OCI-LY3 (cell line): ENCODE results near the gene KCNK4.

Source experiments
- H2AFZ ChIP-seq: fragments of 200-600, 300-600 bp; shearing (Covaris generic); 2 replicates; pipeline ENCODE4 v1.6.0; 2014; ENCODE audit warnings: antibody characterized with exemption, low read depth, low read length
- H3K27ac ChIP-seq: fragments of 200-600, 300-600 bp; sonication (generic); 2 replicates; pipeline ENCODE4 v1.5.1; 2014; ENCODE audit warnings: mild to moderate bottlenecking, low read length, moderate library complexity, mixed read lengths
- H3K27me3 ChIP-seq: fragments of 200-600, 300-600 bp; sonication (generic); 2 replicates; pipeline ENCODE4 v1.6.1; 2014; ENCODE audit warnings: low read depth, low read length, mixed read lengths
- H3K36me3 ChIP-seq: fragments of 200-600, 300-600 bp; sonication (generic); replicated peaks from 2 replicates; pipeline ENCODE3; 2014; ENCODE audit warnings: low read depth, low read length, mixed read lengths
- H3K4me1 ChIP-seq: fragments of 300-600, 200-600 bp; sonication (generic); 2 replicates; pipeline ENCODE4 v1.6.1; 2014; ENCODE audit warnings: low read length, mixed read lengths
- H3K4me2 ChIP-seq: fragments of 200-600, 300-600 bp; sonication (generic); 2 replicates; pipeline ENCODE4 v1.6.1; 2014; ENCODE audit warnings: low read length, mixed read lengths
- H3K4me3 ChIP-seq: fragments of 300-600, 200-600 bp; sonication (generic); 2 replicates; pipeline ENCODE4 v1.5.1; 2014; ENCODE audit warnings: antibody characterized with exemption, mild to moderate bottlenecking, low read length, moderate library complexity
- H3K79me2 ChIP-seq: fragments of 300-600, 200-600 bp; shearing (Covaris generic); 2 replicates; pipeline ENCODE4 v1.6.1; 2014; ENCODE audit warnings: mild to moderate bottlenecking, low read length, mixed read lengths
- H3K9ac ChIP-seq: fragments of 300-600, 200-600 bp; shearing (Covaris generic); 2 replicates; pipeline ENCODE4 v1.6.0; 2014; ENCODE audit warnings: mild to moderate bottlenecking, low read length, moderate library complexity
- H3K9me3 ChIP-seq: fragments of 200-600, 300-600 bp; shearing (Covaris generic); 2 replicates; pipeline ENCODE4 v1.6.1; 2014; ENCODE audit warnings: low read length, mixed read lengths; ENCODE audit not compliant: insufficient read depth
- H4K20me1 ChIP-seq: fragments of 200-600, 300-600 bp; sonication (generic); 2 replicates; pipeline ENCODE4 v1.6.1; 2016; ENCODE audit warnings: low read length, mixed read lengths; ENCODE audit not compliant: insufficient read depth
- EZH2phosphoT487 ChIP-seq: fragments of 200-600 bp; shearing (Covaris generic); IDR thresholded peaks from 2 replicates; pipeline ENCODE4 v1.6.1; 2018; ENCODE audit warnings: antibody characterized with exemption, mixed run types, low read depth
- TF ChIP-seq, protein P1 (sequence below): fragments of 200-600, 300-600 bp; sonication (generic); IDR thresholded peaks from 2 replicates; pipeline ENCODE4 v1.5.1; 2014; ENCODE audit warnings: antibody characterized with exemption, low read length, low read depth

Gene KCNK4

DNA sequence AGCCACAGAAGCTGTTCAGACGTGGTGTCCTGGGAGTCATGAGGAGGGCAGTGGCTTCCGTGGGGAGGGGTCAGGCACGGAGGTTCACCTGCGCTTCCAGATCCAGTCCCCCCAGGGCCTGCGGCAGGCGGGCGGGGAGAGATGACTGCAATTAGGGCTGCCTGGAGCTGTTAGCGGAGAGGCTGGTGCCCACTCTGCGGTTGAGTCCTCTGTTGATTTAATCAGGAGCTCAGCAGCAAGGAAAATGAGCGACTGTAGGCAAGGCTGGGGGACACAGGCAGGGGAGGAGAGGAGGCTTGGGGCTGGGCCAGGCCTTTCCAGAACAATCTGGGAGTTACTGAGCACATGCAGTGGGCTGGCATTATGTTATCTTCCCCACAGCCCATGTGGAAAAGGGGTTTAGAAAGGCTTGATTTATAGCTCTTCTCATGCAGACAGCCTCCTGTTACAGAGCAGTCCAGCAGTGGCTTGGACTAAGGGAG, 26.7 kb upstream of the KCNK4 start:
- Histone ChIP-seq H3K9ac (no peak overlapping the region), H3K4me2 (no peak overlapping the region), H3K27ac (no peak overlapping the region), H3K4me1 (peaks cover 22% of the 10 kb centered on the region), H3K36me3 (peaks cover 44% of the 10 kb centered on the region), H2AFZ (no peak overlapping the region), H3K4me3 (no peak overlapping the region), H3K9me3 (no peaks in the 10 kb centered on the region), H4K20me1 (no peaks in the 10 kb centered on the region), H3K79me2 (peaks cover 4% of the 10 kb centered on the region; the same call in 1 of the 2 replicates), H3K27me3 (no peaks in the 10 kb centered on the region)
- TF ChIP-seq, protein P1, sequence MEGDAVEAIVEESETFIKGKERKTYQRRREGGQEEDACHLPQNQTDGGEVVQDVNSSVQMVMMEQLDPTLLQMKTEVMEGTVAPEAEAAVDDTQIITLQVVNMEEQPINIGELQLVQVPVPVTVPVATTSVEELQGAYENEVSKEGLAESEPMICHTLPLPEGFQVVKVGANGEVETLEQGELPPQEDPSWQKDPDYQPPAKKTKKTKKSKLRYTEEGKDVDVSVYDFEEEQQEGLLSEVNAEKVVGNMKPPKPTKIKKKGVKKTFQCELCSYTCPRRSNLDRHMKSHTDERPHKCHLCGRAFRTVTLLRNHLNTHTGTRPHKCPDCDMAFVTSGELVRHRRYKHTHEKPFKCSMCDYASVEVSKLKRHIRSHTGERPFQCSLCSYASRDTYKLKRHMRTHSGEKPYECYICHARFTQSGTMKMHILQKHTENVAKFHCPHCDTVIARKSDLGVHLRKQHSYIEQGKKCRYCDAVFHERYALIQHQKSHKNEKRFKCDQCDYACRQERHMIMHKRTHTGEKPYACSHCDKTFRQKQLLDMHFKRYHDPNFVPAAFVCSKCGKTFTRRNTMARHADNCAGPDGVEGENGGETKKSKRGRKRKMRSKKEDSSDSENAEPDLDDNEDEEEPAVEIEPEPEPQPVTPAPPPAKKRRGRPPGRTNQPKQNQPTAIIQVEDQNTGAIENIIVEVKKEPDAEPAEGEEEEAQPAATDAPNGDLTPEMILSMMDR, result no peak
- TF ChIP-seq EZH2phosphoT487, result no peak

DNA sequence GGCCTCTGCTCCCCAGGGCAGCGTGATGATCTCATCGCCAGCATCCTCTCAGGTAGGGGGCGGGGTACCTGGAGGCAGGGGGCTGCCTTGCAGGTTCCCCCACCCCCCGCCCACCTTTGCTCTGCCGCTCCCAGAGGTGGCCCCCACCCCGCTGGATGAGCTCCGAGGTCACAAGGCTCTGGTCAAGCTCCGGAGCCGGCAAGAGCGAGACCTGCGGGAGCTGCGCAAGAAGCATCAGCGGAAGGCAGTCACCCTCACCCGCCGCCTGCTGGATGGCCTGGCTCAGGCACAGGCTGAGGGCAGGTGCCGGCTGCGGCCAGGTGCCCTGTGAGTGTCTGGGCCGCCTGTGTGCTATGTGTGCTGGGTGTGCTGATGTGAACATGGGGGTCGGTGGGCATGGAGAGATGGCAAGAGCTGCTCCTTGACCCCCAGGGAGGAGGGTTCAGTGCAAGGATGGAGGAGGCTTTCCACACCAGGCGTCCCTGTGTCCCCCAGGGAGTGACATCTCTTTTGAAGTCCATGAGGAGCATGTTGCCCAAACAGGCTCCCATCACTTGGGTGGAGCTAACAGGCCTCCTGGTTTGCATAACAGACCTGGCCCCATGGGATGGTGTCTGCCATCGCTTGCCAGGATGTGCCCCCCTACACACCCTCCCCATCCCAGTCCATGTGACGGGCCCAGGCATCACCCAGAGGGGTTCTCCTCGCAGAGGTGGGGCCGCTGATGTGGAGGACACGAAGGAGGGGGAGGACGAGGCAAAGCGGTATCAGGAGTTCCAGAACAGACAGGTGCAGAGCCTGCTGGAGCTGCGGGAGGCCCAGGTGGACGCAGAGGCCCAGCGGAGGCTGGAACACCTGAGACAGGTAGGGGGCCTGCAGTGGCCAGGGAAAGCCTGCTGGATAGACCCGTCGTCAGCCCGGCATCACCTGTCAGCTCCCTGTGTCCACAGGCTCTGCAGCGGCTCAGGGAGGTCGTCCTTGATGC, 25.6 kb upstream of the KCNK4 start:
- no peak overlapping the region for H3K4me3 ChIP-seq
- no peaks in the 10 kb centered on the region for H4K20me1 ChIP-seq
- peaks cover 4% of the 10 kb centered on the region; the same call in 1 of the 2 replicates for H3K79me2 ChIP-seq
- H2AFZ ChIP-seq, result no peak overlapping the region
- no peak overlapping the region for H3K9ac ChIP-seq
- no peak overlapping the region for H3K27ac ChIP-seq
- no peaks in the 10 kb centered on the region for H3K27me3 ChIP-seq
- peaks cover 11% of the 10 kb centered on the region for H3K4me1 ChIP-seq
- TF ChIP-seq, protein P1, result no peak
- no peak for TF ChIP-seq EZH2phosphoT487
- no peaks in the 10 kb centered on the region for H3K9me3 ChIP-seq
- peaks cover 34% of the 10 kb centered on the region for H3K36me3 ChIP-seq
- H3K4me2 ChIP-seq, result no peak overlapping the region

DNA sequence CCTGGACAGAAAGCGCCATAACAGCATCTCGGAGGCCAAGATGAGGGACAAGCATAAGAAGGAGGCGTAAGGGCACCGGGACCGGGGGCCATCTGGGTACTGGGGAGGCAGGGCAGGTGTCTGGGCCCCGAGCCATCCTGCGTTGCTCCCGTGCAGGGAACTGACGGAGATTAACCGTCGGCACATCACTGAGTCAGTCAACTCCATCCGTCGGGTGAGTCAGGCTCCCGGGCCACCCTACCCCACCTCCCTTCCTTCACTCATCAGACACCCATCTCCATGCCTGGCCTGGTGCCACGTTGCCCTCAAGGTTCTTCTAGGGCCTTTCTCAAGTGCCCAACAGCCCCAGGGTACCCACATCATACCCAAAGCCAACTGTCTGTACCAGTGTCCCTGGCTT, 24.8 kb upstream of the KCNK4 start:
- TF ChIP-seq, protein P1, result no peak
- no peak for TF ChIP-seq EZH2phosphoT487
- H3K79me2 ChIP-seq, result peaks cover 4% of the 10 kb centered on the region; the same call in 1 of the 2 replicates
- H3K27me3 ChIP-seq, result no peaks in the 10 kb centered on the region
- H2AFZ ChIP-seq, result no peak overlapping the region
- H3K36me3 ChIP-seq, result peaks cover 27% of the 10 kb centered on the region
- H4K20me1 ChIP-seq, result no peaks in the 10 kb centered on the region
- no peak overlapping the region for H3K9ac ChIP-seq
- no peak overlapping the region for H3K4me2 ChIP-seq
- peaks cover 10% of the 10 kb centered on the region for H3K4me1 ChIP-seq
- H3K9me3 ChIP-seq, result no peaks in the 10 kb centered on the region
- H3K27ac ChIP-seq, result no peak overlapping the region
- H3K4me3 ChIP-seq, result no peak overlapping the region

DNA sequence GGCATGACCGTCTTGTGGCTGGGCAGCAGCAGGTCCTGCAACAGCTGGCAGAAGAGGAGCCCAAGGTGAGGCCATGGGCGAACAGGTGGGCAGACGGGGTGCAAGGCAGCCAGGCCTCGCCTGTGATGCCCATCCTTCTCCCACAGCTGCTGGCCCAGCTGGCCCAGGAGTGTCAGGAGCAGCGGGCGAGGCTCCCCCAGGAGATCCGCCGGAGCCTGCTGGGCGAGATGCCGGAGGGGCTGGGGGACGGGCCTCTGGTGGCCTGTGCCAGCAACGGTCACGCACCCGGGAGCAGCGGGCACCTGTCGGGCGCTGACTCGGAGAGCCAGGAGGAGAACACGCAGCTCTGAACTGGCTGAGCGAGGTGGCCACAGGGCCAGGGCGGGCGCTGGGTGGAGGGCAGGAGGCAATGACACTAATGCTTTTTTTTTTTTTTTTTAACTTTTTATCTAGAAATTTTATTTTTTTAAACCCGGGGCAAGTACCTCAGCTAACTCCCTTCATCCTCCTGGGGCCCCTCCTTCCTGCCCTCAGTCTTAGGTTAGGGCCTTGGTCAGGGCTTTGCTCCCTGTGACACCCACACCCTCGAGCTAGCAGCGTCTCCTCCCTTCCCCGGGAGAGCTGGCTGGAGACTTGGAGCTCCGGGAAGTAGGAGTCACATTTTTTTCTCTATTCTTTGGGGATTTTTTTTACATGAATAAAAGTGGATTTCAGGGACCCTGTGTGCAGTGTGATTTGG, 23.7 kb upstream of the KCNK4 start:
- no peak overlapping the region for H3K9ac ChIP-seq
- no peak overlapping the region for H2AFZ ChIP-seq
- no peak overlapping the region for H3K4me3 ChIP-seq
- H3K4me1 ChIP-seq, result peaks cover 18% of the 10 kb centered on the region
- no peaks in the 10 kb centered on the region for H4K20me1 ChIP-seq
- H3K79me2 ChIP-seq, result peaks cover 14% of the 10 kb centered on the region
- no peaks in the 10 kb centered on the region for H3K9me3 ChIP-seq
- no peak overlapping the region for H3K4me2 ChIP-seq
- H3K27ac ChIP-seq, result no peak overlapping the region
- TF ChIP-seq EZH2phosphoT487, result no peak
- TF ChIP-seq, protein P1, result no peak
- no peaks in the 10 kb centered on the region for H3K27me3 ChIP-seq
- H3K36me3 ChIP-seq, result peaks cover 19% of the 10 kb centered on the region
